Measurements from ENCODE around the gene KIF3B. TPM values are rescaled to one million over a fixed set of nuclear protein-coding genes. Genes with fewer than 3 reads are reported as not detected.
A peak's percentile ranks its signal among the peaks of the same experiment; 100 is the strongest.
"Not testable (repeated sequence)": the region's sequence is repeated elsewhere in the genome, so short reads cannot be mapped to it uniquely, and the experiment has no call there.

Gene KIF3B
- total and polyA plus RNA-seq, 4 experiments from 2014 or later = 1.6 to 14.5 (median 9.7) TPM

- Histone ChIP-seq H3K27me3 (ENCODE audit: insufficient read depth, low read length) (no peaks in the 10 kb centered on the region), H3K4me3 (ENCODE audit: low read length in 2 of 2) (no peak overlapping the region), H3K27ac (ENCODE audit: low read depth, low read length) (no peak overlapping the region), H3K36me3 (ENCODE audit: insufficient read depth, low read length) (no peaks in the 10 kb centered on the region), H3K4me1 (ENCODE audit: insufficient read depth, low read length) (peaks cover 3% of the 10 kb centered on the region), H3K9me3 (ENCODE audit: control insufficient read depth in 1 of 2, low read length in 2 of 2) (no peaks in the 10 kb centered on the region)
- Mint-ChIP-seq H3K27ac (peak overlapping the region in 1 of 7 donors; percentile 9), H3K27me3 (no peaks in the 10 kb centered on the region), H3K9me3 (peaks cover 0 to 2% (median 0%) of the 10 kb centered on the region in 8 donors), H3K4me3 (no peak overlapping the region), H3K36me3 (no peaks in the 10 kb centered on the region), H3K4me1 (peaks cover 7 to 15% (median 12%) of the 10 kb centered on the region in 4 donors)
- POLR2A ChIA-PET (ENCODE audit: partially characterized antibody) = interaction anchor here (1.0 kb wide), 1 partner anchor 38 kb away, joined by 3 read pairs; no protein-coding TSS in a partner anchor
- DNase-seq = no peak
- intact Hi-C loops (cut with micrococcal nuclease) = no loop called here
- CTCF ChIA-PET (ENCODE audit: partially characterized antibody) = interaction anchor here (1.0 kb wide), 1 partner anchor 9 kb away, joined by 4 read pairs; no protein-coding TSS in a partner anchor
Measured at GRCh38 chr20:32271620-32272019, 5.8 kb upstream of the KIF3B start.

DNA sequence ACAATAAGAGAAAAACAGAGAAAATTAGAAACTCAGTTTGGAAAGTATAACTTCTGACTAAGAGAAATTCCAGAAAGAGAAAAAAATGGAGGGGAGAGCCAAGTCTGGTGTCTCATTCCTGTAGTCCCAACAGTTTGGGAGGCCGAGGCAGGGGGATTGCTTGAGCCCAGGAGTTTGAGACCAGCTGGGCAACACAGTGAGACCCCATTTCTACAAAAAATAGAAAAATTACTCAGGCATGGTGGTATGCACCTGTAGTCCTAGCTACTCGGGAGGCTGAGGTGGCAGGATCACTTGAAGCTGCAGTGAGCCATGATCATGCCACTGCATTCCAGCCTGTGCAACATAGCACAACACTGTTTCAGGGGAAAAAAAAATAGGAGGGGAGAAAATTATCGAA, 3.1 kb upstream of the KIF3B start:
- DNase-seq = no peak
- POLR2A ChIA-PET (ENCODE audit: partially characterized antibody) = interaction anchor here (1.0 kb wide), 1 partner anchor 11 kb away, joined by 4 read pairs; no protein-coding TSS in a partner anchor
- H3K36me3 ChIP-seq (ENCODE audit: insufficient read depth, low read length) = no peaks in the 10 kb centered on the region
- Mint-ChIP-seq H3K4me1 (peaks cover 18 to 35% (median 27%) of the 10 kb centered on the region in 4 donors), H3K9me3 (peaks cover 0 to 2% (median 0%) of the 10 kb centered on the region in 8 donors), H3K27ac (peak overlapping the region in 1 of 7 donors; percentile 31), H3K4me3 (peak overlapping the region in 1 of 8 donors; percentile 23), H3K27me3 (no peaks in the 10 kb centered on the region), H3K36me3 (peaks cover 0 to 4% of the 10 kb centered on the region in 2 donors)
- no peaks in the 10 kb centered on the region for H3K9me3 ChIP-seq (ENCODE audit: control insufficient read depth in 1 of 2, low read length in 2 of 2)
- no peak overlapping the region for H3K4me3 ChIP-seq (ENCODE audit: low read length in 2 of 2)
- no peaks in the 10 kb centered on the region for H3K27me3 ChIP-seq (ENCODE audit: insufficient read depth, low read length)
- no peak overlapping the region for H3K27ac ChIP-seq (ENCODE audit: low read depth, low read length)
- intact Hi-C loops (cut with micrococcal nuclease) = no loop called here
- CTCF ChIA-PET (ENCODE audit: partially characterized antibody) = no interaction called here
- H3K4me1 ChIP-seq (ENCODE audit: insufficient read depth, low read length) = peaks cover 20% of the 10 kb centered on the region

DNA sequence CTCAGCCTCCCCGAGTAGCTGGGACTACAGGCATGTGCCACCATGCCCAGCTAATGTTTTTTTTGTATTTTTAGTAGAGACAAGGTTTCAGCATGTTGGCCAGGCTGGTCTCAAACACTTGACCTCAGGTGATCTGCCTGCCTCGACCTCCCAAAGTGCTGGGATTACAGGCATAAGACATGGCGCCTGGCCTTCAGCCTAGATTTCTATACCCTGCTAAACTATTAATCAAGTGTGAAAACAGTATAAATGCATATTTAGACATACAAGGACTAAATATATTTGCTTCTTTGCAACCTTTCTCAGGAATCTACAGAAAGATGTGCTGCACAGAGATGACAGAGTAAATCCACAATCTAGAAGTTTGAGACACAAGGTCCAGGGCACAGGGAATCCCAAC, 2.3 kb upstream of the KIF3B start:
- Mint-ChIP-seq H3K27ac (peak overlapping the region in 3 of 7 donors; percentile 37 to 88 (median 70)), H3K4me1 (peaks cover 21 to 41% (median 32%) of the 10 kb centered on the region in 4 donors), H3K4me3 (peak overlapping the region in 5 of 8 donors; percentile 6 to 43 (median 25))
- H3K27ac ChIP-seq (ENCODE audit: low read depth, low read length); H3K36me3 Mint-ChIP-seq; H3K36me3 ChIP-seq (ENCODE audit: insufficient read depth, low read length); DNase-seq; H3K4me3 ChIP-seq (ENCODE audit: low read length in 2 of 2); H3K9me3 Mint-ChIP-seq; H3K27me3 ChIP-seq (ENCODE audit: insufficient read depth, low read length); H3K9me3 ChIP-seq (ENCODE audit: control insufficient read depth in 1 of 2, low read length in 2 of 2); POLR2A ChIA-PET (ENCODE audit: partially characterized antibody); H3K27me3 Mint-ChIP-seq: not testable (repeated sequence)
- peaks cover 26% of the 10 kb centered on the region for H3K4me1 ChIP-seq (ENCODE audit: insufficient read depth, low read length)
- intact Hi-C loops (cut with micrococcal nuclease) = loop anchor here (5.0 kb wide), 1 partner anchor 212 kb away; no protein-coding TSS in a partner anchor
- CTCF ChIA-PET (ENCODE audit: partially characterized antibody) = interaction anchor here (1.3 kb wide), 1 partner anchor 11 kb away, joined by 4 read pairs; no protein-coding TSS in a partner anchor

DNA sequence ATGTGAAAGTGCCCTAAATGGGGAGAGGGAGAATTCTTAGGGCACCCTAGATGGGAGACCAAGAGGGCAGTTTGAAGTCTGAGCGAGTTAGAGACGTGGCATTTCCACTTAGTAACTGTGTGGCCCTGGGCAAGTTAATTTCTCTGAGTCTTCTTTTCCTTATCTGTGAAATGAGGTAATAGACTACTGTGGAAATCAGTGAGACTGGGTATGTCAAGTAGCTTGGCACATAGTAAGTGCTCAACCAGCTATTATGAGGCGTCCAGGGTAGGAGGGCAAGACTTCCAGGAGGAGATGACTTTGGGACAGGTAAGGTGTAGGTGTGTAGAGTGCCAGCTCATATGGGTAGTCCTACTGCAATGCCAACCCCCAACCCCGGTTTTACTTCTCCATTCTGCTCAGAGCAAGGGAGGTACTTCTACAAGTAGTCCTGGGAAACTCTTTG, 770 bp downstream of the KIF3B start:
- H3K4me1 Mint-ChIP-seq = peaks cover 27 to 54% (median 42%) of the 10 kb centered on the region in 4 donors
- DNase-seq = peak in 4 of 5 donors; percentile 8 to 37 (median 16)
- H3K27me3 Mint-ChIP-seq = no peaks in the 10 kb centered on the region
- H3K27me3 ChIP-seq (ENCODE audit: insufficient read depth, low read length) = no peaks in the 10 kb centered on the region
- peaks cover 4 to 6% of the 10 kb centered on the region in 2 donors for H3K36me3 Mint-ChIP-seq
- no peaks in the 10 kb centered on the region for H3K9me3 ChIP-seq (ENCODE audit: control insufficient read depth in 1 of 2, low read length in 2 of 2)
- intact Hi-C loops (cut with micrococcal nuclease) = loop anchor here (5.0 kb wide), 1 partner anchor 209 kb away; no protein-coding TSS in a partner anchor
- ChIA-PET POLR2A (ENCODE audit: partially characterized antibody) (interaction anchor here (1.2 kb wide), 1 partner anchor 79 kb away, joined by 7 read pairs; the partner anchor contains the start of gene ASXL1), CTCF (ENCODE audit: partially characterized antibody) (no interaction called here)
- peaks cover 27% of the 10 kb centered on the region for H3K4me1 ChIP-seq (ENCODE audit: insufficient read depth, low read length)
- peak overlapping the region; percentile 85 for H3K27ac ChIP-seq (ENCODE audit: low read depth, low read length)
- H3K27ac Mint-ChIP-seq = peak overlapping the region; percentile 88 to 98 (median 96)
- peaks cover 0 to 2% (median 0%) of the 10 kb centered on the region in 8 donors for H3K9me3 Mint-ChIP-seq
- H3K4me3 ChIP-seq (ENCODE audit: low read length in 2 of 2) = peak overlapping the region; percentile 68 to 96
- peak overlapping the region; percentile 88 to 94 (median 92) for H3K4me3 Mint-ChIP-seq
- H3K36me3 ChIP-seq (ENCODE audit: insufficient read depth, low read length) = no peaks in the 10 kb centered on the region

DNA sequence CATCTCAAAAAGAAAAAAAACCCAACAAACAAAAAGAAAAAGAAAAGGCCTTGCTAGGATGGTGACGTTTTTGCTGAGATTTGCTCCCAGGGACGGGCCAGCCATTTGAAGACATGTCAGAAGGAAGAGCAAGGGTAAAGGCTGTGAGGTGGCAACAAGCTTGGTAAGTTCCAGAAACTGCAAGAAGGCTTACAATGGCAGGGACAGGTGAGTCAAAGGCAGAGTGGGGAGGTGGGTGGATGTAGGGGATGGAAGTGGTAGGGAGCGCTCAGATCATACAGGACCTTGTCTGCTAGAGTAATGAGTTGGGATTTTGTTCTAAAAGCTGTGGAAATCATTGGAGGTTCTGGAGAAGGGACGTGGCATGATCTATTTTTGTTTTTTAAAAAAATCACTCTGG, 4.3 kb downstream of the KIF3B start:
- no peaks in the 10 kb centered on the region for H3K27me3 ChIP-seq (ENCODE audit: insufficient read depth, low read length)
- H3K4me3 Mint-ChIP-seq = no peak overlapping the region
- peaks cover 47 to 74% (median 61%) of the 10 kb centered on the region in 4 donors for H3K4me1 Mint-ChIP-seq
- H3K4me3 ChIP-seq (ENCODE audit: low read length in 2 of 2) = no peak overlapping the region
- H3K36me3 ChIP-seq (ENCODE audit: insufficient read depth, low read length) = no peaks in the 10 kb centered on the region
- peaks cover 54% of the 10 kb centered on the region for H3K4me1 ChIP-seq (ENCODE audit: insufficient read depth, low read length)
- H3K36me3 Mint-ChIP-seq = peaks cover 4 to 6% of the 10 kb centered on the region in 2 donors
- ChIA-PET CTCF (ENCODE audit: partially characterized antibody) (no interaction called here), POLR2A (ENCODE audit: partially characterized antibody) (no interaction called here)
- peaks cover 0 to 1% (median 0%) of the 10 kb centered on the region in 8 donors for H3K9me3 Mint-ChIP-seq
- H3K9me3 ChIP-seq (ENCODE audit: control insufficient read depth in 1 of 2, low read length in 2 of 2) = no peaks in the 10 kb centered on the region
- intact Hi-C loops (cut with micrococcal nuclease) = no loop called here
- H3K27me3 Mint-ChIP-seq = no peaks in the 10 kb centered on the region
- H3K27ac ChIP-seq (ENCODE audit: low read depth, low read length) = no peak overlapping the region
- peak overlapping the region in 5 of 7 donors; percentile 5 to 86 (median 70) for H3K27ac Mint-ChIP-seq
- no peak for DNase-seq

GRCh38 chr20:32282461-32282860, 5.0 kb downstream of the KIF3B start:
- H3K27me3 ChIP-seq (ENCODE audit: insufficient read depth, low read length) = no peaks in the 10 kb centered on the region
- peaks cover 53% of the 10 kb centered on the region for H3K4me1 ChIP-seq (ENCODE audit: insufficient read depth, low read length)
- peaks cover 0 to 1% (median 0%) of the 10 kb centered on the region in 8 donors for H3K9me3 Mint-ChIP-seq
- H3K4me3 ChIP-seq (ENCODE audit: low read length in 2 of 2) = no peak overlapping the region
- no peak overlapping the region for H3K27ac ChIP-seq (ENCODE audit: low read depth, low read length)
- no peaks in the 10 kb centered on the region for H3K27me3 Mint-ChIP-seq
- no peaks in the 10 kb centered on the region for H3K36me3 ChIP-seq (ENCODE audit: insufficient read depth, low read length)
- peaks cover 46 to 68% (median 58%) of the 10 kb centered on the region in 4 donors for H3K4me1 Mint-ChIP-seq
- peak overlapping the region in 5 of 7 donors; percentile 5 to 86 (median 44) for H3K27ac Mint-ChIP-seq
- intact Hi-C loops (cut with micrococcal nuclease) = no loop called here
- CTCF ChIA-PET (ENCODE audit: partially characterized antibody) = no interaction called here
- POLR2A ChIA-PET (ENCODE audit: partially characterized antibody) = no interaction called here
- peaks cover 2 to 6% of the 10 kb centered on the region in 2 donors for H3K36me3 Mint-ChIP-seq
- H3K4me3 Mint-ChIP-seq = no peak overlapping the region
- DNase-seq = no peak
- no peaks in the 10 kb centered on the region for H3K9me3 ChIP-seq (ENCODE audit: control insufficient read depth in 1 of 2, low read length in 2 of 2)

DNA sequence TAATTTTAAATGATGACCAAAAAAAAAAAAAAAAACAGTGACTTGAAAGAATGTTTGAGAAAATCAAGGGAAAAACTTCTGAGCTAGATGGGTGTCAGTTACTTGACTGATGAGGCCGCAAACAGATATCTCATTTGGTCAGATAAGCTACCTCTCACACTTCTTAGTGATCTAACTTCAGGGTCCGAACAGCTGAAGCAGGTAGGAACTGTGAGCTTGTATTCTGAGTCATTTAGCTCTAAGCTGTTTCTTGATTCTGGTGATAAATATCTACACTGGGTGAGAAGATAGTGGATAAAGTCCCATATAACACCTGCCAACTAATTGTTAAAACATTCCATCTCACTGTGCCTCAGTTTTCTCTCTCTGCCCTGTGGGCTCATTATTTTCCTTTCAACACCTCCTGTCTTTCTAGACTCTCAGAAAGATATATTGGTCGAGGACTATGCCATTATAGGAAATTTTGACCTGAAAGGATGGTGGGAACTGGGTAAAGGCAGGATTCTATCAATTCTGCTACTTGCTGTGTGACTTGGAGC, 7.7 kb downstream of the KIF3B start:
- CTCF ChIA-PET (ENCODE audit: partially characterized antibody) = interaction anchor here (0.7 to 1.5 kb wide), 6 partner anchors 8 to 237 kb away, joined by 3 to 4 read pairs (median 3); partner anchors contain the start of gene ASXL1
- no peaks in the 10 kb centered on the region for H3K27me3 ChIP-seq (ENCODE audit: insufficient read depth, low read length)
- POLR2A ChIA-PET (ENCODE audit: partially characterized antibody) = interaction anchor here (0.6 to 2.2 kb wide), 7 partner anchors 8 to 368 kb away, joined by 3 to 10 read pairs (median 4); partner anchors contain the start of gene ASXL1
- Mint-ChIP-seq H3K4me1 (peaks cover 37 to 49% (median 43%) of the 10 kb centered on the region in 4 donors), H3K36me3 (peaks cover 1 to 6% of the 10 kb centered on the region in 2 donors), H3K27me3 (no peaks in the 10 kb centered on the region), H3K9me3 (peaks cover 0 to 1% (median 0%) of the 10 kb centered on the region in 8 donors), H3K4me3 (peak overlapping the region in 4 of 8 donors; percentile 22 to 71 (median 52)), H3K27ac (peak overlapping the region; percentile 70 to 91 (median 86))
- H3K9me3 ChIP-seq (ENCODE audit: control insufficient read depth in 1 of 2, low read length in 2 of 2) = no peaks in the 10 kb centered on the region
- no peaks in the 10 kb centered on the region for H3K36me3 ChIP-seq (ENCODE audit: insufficient read depth, low read length)
- intact Hi-C loops (cut with micrococcal nuclease) = no loop called here
- no peak for DNase-seq
- H3K4me1 ChIP-seq (ENCODE audit: insufficient read depth, low read length) = peaks cover 36% of the 10 kb centered on the region
- peak overlapping the region; percentile 60 for H3K27ac ChIP-seq (ENCODE audit: low read depth, low read length)
- H3K4me3 ChIP-seq (ENCODE audit: low read length in 2 of 2) = no peak overlapping the region
